ENCODE results near the gene TBC1D2.

- TF ChIP-seq CTCF (IDR thresholded peaks at IDR 0.05; ENCODE audit: borderline replicate concordance, extremely low read depth, low read length, poor library complexity, severe bottlenecking) (peak; percentile 45), EZH2 (IDR thresholded peaks at IDR 0.05; ENCODE audit: borderline replicate concordance, low read depth, low read length, severe bottlenecking) (no peak)
Observed at GRCh38 chr9:98215821-98216220, 39.6 kb downstream of the TBC1D2 start.
